ENCODE results near the gene PIGS. TPM values are rescaled to one million over a fixed set of nuclear protein-coding genes. Genes with fewer than 3 reads are reported as not detected.

The PIGS gene
- total RNA-seq, 1 donor = 49.9 TPM

GRCh38 chr17:28533091-28533807 lies 38.1 kb downstream of the PIGS start:
- Histone ChIP-seq H2AFZ (ENCODE audit: low read length) (peak overlapping the region; percentile 35), H3K9me3 (ENCODE audit: low read depth, low read length) (no peaks in the 10 kb centered on the region), H3K79me2 (ENCODE audit: insufficient read depth, low read length) (no peaks in the 10 kb centered on the region), H3K4me3 (ENCODE audit: insufficient read depth, low read length) (no peak overlapping the region), H3K4me1 (ENCODE audit: insufficient read depth, low read length) (peaks cover 11% of the 10 kb centered on the region), H3K27me3 (ENCODE audit: insufficient read depth, low read length) (no peaks in the 10 kb centered on the region), H3K27ac (ENCODE audit: low read depth, low read length) (no peak overlapping the region), H4K20me1 (ENCODE audit: insufficient read depth, low read length) (no peaks in the 10 kb centered on the region), H3K36me3 (ENCODE audit: insufficient read depth, low read length) (no peaks in the 10 kb centered on the region), H3K4me2 (ENCODE audit: insufficient read depth, low read length) (no peak overlapping the region)
- DNase-seq (ENCODE audit: insufficient read length, low spot score, missing footprints) = peak; percentile 93
- TF ChIP-seq CTCF (IDR thresholded peaks at IDR 0.05; ENCODE audit: extremely low read depth, low read depth, low read length) = no peak

GRCh38 chr17:28532050-28532960 lies 39.0 kb downstream of the PIGS start:
- no peak overlapping the region for H3K4me3 ChIP-seq (ENCODE audit: insufficient read depth, low read length)
- no peaks in the 10 kb centered on the region for H3K27me3 ChIP-seq (ENCODE audit: insufficient read depth, low read length)
- no peak overlapping the region for H3K27ac ChIP-seq (ENCODE audit: low read depth, low read length)
- no peaks in the 10 kb centered on the region for H4K20me1 ChIP-seq (ENCODE audit: insufficient read depth, low read length)
- peak overlapping the region; percentile 35 for H2AFZ ChIP-seq (ENCODE audit: low read length)
- no peak for TF ChIP-seq CTCF (IDR thresholded peaks at IDR 0.05; ENCODE audit: extremely low read depth, low read depth, low read length)
- DNase-seq (ENCODE audit: insufficient read length, low spot score, missing footprints) = peak; percentile 86
- no peaks in the 10 kb centered on the region for H3K9me3 ChIP-seq (ENCODE audit: low read depth, low read length)
- H3K4me1 ChIP-seq (ENCODE audit: insufficient read depth, low read length) = peaks cover 11% of the 10 kb centered on the region
- no peak overlapping the region for H3K4me2 ChIP-seq (ENCODE audit: insufficient read depth, low read length)
- H3K36me3 ChIP-seq (ENCODE audit: insufficient read depth, low read length) = no peaks in the 10 kb centered on the region
- H3K79me2 ChIP-seq (ENCODE audit: insufficient read depth, low read length) = no peaks in the 10 kb centered on the region

- TF ChIP-seq CTCF (IDR thresholded peaks at IDR 0.05; ENCODE audit: extremely low read depth, low read depth, low read length) = no peak
- Histone ChIP-seq H3K27me3 (ENCODE audit: insufficient read depth, low read length) (no peaks in the 10 kb centered on the region), H3K9me3 (ENCODE audit: low read depth, low read length) (no peaks in the 10 kb centered on the region), H3K27ac (ENCODE audit: low read depth, low read length) (no peak overlapping the region), H2AFZ (ENCODE audit: low read length) (no peak overlapping the region), H3K36me3 (ENCODE audit: insufficient read depth, low read length) (no peaks in the 10 kb centered on the region), H4K20me1 (ENCODE audit: insufficient read depth, low read length) (no peaks in the 10 kb centered on the region), H3K4me1 (ENCODE audit: insufficient read depth, low read length) (peaks cover 11% of the 10 kb centered on the region), H3K4me2 (ENCODE audit: insufficient read depth, low read length) (no peak overlapping the region), H3K79me2 (ENCODE audit: insufficient read depth, low read length) (no peaks in the 10 kb centered on the region), H3K4me3 (ENCODE audit: insufficient read depth, low read length) (no peak overlapping the region)
- DNase-seq (ENCODE audit: insufficient read length, low spot score, missing footprints) = peak; percentile 64
These were observed 40.4 kb downstream of the PIGS start for GRCh38 chr17:28530926-28531325.

GRCh38 chr17:28530250-28530649 lies 41.1 kb downstream of the PIGS start:
- TF ChIP-seq CTCF (IDR thresholded peaks at IDR 0.05; ENCODE audit: extremely low read depth, low read depth, low read length) = no peak
- no peaks in the 10 kb centered on the region for H3K9me3 ChIP-seq (ENCODE audit: low read depth, low read length)
- DNase-seq (ENCODE audit: insufficient read length, low spot score, missing footprints) = no peak
- H3K4me3 ChIP-seq (ENCODE audit: insufficient read depth, low read length) = no peak overlapping the region
- H3K27me3 ChIP-seq (ENCODE audit: insufficient read depth, low read length) = no peaks in the 10 kb centered on the region
- H3K4me1 ChIP-seq (ENCODE audit: insufficient read depth, low read length) = peaks cover 14% of the 10 kb centered on the region
- no peak overlapping the region for H2AFZ ChIP-seq (ENCODE audit: low read length)
- no peak overlapping the region for H3K4me2 ChIP-seq (ENCODE audit: insufficient read depth, low read length)
- no peak overlapping the region for H3K27ac ChIP-seq (ENCODE audit: low read depth, low read length)
- no peaks in the 10 kb centered on the region for H4K20me1 ChIP-seq (ENCODE audit: insufficient read depth, low read length)
- H3K36me3 ChIP-seq (ENCODE audit: insufficient read depth, low read length) = no peaks in the 10 kb centered on the region
- no peaks in the 10 kb centered on the region for H3K79me2 ChIP-seq (ENCODE audit: insufficient read depth, low read length)

Data from osteoblast (primary cell).